GM18861 (cell line): ENCODE results near the gene GOLT1B.
A peak's percentile ranks its signal among the peaks of the same experiment; 100 is the strongest.

Experiments used
- ATAC-seq: cut with Tn5 transposase; IDR thresholded peaks from one replicate; pipeline ENCODE4 v1.9.1; 2021; ENCODE audit not compliant: unreplicated experiment

Gene GOLT1B

DNA sequence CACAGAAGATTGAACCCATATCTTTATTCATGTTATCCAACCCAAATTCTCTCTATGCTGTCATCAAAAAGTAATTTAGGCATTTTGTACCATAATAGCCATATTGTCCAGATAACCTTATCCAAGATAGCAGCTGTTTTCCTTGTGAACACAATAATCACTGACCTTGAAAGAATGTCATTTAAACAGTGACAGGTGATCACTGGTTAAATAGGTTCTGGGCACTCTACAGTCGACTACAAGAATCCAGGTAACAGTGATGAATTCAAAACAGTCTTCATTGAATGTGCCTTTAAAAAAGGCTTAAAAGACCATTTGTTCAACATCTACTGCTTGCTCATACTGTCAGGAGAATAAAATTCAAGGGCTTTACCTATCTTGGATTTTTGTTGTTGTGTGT is 20.0 kb downstream of the GOLT1B start:
- ATAC-seq = no peak

DNA sequence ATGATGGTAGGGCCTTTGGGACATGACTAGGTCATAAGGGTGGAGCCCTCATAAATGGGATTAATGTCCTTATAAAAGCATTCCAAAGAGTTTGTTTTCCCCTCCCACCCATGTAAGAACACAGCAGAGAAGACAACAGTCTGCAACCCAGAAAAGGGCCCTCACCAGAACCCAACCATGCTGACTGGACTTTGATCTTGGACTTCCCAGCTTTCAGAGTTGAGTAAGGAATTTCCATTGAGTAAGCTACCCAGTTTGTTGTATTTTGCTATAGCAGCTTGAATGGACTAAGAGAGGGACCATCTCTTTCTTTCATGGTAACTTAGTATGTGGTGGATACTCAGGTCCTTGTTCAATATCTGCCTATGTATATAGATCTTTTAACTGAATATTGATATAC is 21.6 kb downstream of the GOLT1B start:
- no peak for ATAC-seq

DNA sequence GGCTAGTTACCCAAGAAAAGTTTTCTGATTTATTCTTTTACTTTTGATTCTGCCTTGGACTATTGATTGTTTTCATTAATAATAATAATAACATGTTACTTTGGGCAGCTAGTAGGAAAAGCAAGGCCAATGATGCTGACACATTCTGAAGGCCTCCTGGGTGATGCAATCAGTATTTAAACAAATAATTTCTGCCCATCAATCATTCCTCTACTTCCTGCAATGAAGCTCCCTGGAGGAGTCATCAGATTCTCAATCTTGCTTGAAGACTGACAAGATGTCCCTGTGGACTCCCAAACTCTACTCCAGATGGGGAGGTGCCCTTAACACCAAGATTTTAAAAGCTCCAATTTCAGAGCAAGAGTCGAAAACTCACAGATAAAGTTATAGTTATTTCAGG is 24.5 kb downstream of the GOLT1B start, which contains the start of gene SPX:
SPX (plus strand) TSS at position 244 of the 400 bp plus-strand sequence. CDS start 177 bp downstream, outside the sequence.
- no peak for ATAC-seq

DNA sequence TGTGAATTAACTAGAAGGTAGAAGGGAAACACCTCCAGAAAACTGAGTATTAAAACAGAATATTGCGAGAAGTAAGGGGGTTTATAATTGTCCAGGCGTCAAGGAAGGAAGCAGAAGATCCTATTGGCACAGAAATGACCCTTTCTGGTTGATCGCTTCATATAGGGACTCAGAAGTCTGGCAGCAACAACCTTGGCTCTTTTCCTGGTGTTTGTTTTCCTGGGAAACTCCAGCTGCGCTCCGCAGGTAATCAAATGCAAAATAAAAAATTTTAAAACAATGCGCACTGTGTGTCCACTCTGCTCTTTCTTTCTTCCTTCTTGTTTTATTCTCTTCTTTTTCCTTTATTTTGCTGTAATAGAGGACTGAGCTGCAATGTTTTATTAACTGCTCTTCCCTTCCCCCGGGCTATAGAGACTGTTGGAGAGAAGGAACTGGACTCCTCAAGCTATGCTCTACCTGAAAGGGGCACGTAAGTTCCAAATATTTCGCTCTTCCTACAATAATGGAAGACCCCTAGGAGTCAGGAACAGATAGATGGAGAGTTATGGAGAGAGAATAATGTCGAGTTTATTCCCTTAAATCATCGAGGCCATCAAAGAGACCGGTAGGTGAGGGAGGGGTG is 25.2 kb downstream of the GOLT1B start:
- no peak for ATAC-seq

DNA sequence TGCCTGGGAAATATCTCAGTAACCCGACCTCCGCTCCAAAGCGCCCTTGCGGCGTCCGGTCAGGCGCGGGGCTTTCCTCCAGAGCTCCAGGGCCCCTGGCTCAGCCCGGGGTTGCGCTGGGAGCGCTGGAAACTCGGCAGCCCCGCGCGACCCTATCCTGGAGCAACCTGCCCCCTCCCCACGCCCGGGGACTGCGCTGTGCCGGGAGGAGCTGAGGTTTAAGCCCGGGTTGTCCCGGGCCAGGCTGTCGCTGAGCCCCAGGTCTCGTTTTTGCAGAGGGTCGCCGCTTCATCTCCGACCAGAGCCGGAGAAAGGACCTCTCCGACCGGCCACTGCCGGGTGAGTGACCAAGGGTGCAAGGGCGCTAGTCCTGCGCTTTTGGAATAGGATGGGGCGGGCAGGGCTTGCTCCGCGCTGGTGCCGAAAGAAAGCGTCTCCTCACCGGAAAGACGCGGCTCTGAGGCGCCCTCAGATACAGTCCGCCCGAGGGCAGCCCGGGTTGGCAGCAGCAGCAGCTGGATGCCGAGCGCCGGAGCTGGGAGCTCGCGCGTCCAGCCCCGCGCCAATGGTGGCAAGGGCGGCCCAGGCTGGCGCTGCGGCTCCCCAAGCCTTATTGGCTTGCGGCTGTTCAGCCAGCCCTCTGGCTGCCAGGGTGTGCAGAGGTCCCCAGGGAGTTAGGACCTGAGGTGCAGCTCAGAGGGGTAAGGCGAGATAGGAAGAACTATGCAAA is 26.0 kb downstream of the GOLT1B start:
- peak; percentile 96 for ATAC-seq

DNA sequence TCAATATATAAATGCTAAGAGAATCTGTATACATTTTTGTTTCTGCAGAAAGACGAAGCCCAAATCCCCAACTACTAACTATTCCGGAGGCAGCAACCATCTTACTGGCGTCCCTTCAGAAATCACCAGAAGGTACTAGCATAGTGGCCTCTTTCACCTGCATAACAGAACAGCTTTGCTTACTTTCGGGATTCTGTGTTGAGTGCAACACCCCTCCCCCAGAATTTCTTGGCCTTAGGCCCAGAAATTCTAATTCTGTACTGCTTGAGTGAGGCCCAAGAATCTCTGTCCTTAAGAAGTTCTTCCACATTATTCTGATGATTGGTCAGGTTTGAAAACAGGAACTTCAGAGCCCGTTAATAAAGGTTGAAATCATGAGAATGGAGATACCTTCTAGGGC is 27.4 kb downstream of the GOLT1B start:
- ATAC-seq = no peak

DNA sequence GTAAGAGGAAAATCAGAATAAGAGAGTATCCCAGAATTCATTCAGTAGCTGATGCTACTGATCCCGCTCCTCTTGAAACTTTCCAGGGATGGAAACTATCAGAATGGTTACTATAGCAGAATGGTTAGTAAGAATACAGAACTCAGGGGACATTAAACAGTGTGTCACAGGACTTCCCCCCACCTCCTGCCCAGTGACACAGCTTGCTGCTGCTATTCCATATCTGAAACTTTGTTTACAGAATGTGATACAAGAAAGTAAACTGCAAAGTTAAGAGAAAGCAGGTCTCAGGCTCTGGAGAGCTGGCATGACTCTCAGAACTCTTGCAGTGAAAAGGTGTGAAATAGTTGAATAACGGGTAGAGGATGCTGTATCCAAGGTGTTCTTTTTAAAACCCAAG is 27.9 kb downstream of the GOLT1B start:
- ATAC-seq = no peak

DNA sequence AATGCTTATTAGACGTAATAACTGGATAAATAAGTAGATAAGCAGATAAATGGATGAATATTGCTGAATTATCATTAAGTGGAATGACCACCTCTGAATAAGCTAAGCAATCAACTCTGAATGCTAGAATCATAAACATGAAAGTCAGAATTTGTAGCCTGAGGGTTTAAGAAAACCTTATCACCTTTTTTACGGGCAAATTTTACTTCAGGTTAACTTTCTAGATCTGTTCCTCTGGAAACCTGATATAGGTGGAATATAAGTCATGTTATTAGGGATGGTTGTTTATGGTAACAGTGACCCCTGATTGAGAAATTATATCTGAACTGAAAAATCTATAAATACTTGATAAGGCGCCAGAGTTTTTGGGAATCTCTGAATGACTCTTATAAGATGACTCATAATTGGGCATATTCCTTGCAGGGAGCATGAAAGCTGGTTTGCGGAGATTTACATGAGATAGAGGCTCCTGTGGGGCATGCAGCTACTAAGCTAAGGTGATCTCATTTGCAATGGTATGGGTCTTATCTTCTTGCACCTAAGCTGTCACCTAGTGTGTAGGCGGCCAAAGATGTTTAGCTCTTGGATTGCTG is 36.6 kb downstream of the GOLT1B start:
- ATAC-seq = no peak

DNA sequence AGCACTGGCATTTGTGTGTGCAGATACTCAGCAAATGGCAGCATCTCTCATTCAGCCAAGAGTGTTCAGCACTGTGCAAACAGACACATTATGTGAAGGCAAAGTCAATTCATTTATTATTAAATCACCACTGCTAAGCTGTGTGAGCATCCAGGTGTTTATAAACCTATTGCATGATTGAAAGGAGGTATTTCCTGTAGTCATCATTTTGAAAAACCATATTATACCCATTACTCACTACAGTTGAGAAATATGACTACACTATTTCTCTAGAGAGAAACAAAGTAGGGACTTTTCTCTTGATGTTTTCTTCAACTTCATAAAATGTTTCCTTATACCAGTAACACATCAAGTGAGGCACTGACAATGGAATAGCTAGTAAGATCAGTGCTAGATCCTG is 38.2 kb downstream of the GOLT1B start:
- ATAC-seq = no peak

DNA sequence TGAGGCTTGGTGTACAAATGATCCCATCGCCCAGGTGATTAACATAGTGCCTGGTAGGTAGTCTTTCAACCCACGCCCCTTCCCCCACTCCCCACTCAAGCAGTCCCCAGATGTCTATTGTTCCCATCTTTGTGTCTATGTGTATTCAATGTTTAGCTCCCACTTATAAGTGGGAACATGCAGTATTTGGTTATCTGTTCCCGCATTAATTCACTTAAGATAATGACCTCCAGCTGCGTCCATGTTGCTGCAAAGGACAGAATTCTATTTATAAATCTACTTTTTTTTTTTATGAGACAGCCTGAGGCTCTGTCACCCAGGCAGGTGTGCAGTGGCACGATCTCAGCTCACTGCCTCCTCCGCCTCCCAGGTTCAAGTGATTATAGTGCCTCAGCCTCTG is 40.2 kb downstream of the GOLT1B start:
- no peak for ATAC-seq

DNA sequence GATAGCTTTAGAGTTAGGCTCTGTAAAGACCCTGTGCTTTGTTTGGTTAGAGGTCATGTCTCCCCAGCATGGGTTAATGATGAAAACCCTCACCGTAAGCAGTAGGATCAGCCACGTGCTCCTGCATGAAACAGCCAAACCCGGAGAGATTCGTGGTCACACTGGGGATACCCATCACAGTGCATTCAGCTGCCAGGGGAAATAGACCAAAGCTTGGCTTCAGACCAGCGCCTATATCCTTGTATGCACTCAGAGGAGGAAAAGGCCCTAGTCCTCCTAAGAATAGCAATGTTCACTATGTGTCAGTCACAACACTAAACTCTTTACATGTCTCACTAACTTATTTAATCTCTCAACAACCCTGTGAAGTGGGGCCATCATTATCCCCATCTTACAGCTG is 40.8 kb downstream of the GOLT1B start:
- ATAC-seq = no peak

DNA sequence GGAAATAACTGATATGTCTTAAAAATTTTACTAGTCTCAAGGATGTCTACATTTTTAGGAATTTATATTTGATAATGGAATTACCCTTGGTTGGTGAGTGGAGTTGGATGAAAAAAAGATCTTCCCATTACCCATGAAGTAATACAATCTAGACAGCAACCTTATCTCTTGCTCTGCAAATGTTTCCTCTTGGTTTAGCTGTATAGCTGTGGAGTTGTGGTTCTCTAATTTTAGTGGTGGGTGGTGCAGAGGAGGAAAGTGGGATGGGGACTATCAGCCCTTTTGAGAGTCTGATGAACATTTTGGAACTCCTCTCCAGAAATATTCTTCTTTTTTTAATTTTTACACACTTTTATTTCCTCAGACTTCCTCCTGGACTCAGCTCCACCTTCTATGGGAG is 41.6 kb downstream of the GOLT1B start:
- ATAC-seq = no peak

DNA sequence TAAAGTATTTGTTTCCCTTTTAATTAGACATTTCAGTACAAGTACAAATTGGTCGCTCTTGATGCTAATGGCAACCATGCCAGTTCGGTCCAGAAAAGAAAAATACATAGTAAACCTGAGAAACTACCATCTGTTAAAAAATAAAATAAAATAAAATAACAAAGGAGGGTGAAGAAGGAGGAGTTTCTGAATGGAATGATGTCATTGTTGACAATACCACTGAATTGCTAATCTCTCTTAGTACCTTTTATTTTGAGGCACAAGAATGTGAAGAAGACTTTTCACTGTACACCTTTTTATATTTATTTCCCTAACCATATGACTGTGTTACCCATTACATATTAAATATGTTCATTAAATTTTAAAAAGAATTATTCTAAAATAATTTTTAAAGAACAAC is 44.0 kb downstream of the GOLT1B start:
- ATAC-seq = no peak

DNA sequence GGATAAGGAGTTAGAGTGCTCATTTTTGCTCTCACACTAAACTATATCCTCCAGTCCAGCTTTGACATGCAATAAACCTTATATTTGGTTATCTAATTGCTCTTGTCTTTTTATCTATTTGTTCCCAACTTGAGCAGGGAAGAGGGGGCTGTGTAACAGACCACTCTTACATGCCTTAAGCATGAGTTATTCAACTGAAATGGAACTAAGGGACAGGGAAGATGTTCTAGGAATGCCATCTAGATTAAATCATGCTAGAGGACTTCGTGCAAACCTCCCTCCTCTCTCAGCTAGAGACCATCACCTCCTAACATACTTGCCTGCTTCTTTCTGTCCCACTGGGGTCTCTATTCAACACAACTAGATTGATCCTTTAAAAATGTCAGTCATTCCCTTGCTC is 45.1 kb downstream of the GOLT1B start:
- ATAC-seq = no peak

DNA sequence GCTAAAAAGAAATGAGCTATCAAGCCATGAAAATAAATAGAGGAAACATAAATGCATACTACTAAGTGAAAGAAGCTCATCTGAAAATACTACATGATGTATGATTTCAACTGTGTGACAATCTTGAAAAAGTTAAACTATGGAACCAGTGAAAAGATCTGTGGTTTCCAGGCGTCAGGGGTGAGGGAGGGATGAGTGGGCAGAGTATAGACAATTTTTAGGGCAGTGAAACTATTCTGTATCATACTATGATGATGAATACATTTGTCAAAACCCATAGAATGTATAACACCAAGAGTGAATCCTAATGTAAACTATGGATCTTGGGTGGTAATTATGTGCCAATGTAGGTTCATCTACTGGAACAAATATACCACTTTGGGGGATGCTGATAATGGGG is 45.8 kb downstream of the GOLT1B start:
- no peak for ATAC-seq

DNA sequence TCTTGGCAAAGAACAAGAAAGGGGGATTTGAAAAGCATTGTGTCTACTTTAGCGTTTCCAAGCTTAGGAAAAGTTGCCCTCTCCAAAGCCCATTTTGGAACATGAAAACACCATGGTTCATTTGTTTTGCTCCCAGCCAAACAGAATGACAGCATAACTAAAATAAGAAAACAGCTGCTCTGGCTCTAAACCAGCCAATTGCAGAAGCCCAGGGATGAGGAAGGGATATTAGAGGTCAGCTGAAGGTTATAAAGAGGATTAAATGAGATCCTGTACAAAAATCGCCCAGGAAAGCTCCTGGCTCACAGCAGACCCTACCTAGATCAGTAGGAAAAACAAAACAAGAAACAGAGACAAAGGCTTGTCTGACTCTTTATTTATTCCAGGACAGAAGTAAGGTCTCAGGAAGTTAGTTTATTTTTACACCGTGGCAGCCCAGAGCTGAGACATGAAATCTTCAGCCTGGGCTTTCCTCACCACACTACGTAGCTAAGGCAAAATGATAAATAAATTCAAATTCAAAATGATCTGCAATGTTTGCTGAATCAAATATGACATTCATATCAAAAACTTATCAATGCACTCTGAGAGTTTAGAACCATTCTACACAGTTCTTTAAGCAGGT is 50.4 kb downstream of the GOLT1B start:
- no peak for ATAC-seq

DNA sequence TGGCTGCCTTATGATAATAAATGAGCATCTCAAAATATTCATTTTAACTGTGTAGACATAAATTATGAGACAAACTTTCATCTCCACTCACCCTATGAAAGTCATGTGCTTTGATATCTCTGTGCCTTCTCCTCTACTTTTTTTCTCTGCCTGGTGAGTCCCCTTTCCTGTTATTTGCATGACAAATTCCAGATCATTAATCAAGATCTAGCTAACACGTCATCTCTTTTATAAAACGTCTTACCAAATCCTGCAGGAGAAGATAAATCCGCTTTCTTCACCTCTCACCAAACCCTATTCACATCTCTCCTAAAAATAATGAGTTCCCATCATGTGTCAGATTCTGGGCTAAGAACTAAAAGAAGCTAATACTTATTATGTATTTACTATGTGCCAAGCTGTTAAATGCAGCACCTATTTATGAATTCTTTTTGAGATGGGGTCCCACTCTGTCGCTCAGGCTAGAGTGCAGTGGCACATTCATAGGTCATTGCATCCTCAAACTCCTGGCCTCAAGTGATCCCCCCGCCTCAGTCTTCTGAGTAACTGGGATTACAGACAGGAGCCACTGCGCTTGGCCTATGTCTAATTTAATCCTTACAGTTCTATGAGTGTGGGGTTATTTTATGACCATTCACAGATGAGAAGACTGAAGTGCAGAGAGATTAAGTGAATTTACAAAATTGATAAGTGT is 51.2 kb downstream of the GOLT1B start:
- no peak for ATAC-seq

DNA sequence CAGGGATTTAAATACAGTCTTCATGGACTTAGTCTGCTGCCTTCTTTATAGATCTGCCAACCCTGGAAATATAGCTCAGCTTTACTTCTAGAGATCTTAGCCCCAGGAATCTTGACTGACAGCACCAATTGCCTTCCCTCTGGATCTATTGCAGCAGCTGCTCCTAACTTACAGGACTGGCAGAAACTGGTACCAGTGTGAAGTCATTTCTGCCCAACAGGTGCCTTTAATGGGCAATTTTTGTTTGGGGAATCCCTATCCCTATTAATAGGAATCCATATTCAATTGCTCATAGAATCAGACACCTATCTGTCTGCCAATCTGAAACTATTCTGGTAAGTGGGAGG is 51.7 kb downstream of the GOLT1B start:
- ATAC-seq = no peak

DNA sequence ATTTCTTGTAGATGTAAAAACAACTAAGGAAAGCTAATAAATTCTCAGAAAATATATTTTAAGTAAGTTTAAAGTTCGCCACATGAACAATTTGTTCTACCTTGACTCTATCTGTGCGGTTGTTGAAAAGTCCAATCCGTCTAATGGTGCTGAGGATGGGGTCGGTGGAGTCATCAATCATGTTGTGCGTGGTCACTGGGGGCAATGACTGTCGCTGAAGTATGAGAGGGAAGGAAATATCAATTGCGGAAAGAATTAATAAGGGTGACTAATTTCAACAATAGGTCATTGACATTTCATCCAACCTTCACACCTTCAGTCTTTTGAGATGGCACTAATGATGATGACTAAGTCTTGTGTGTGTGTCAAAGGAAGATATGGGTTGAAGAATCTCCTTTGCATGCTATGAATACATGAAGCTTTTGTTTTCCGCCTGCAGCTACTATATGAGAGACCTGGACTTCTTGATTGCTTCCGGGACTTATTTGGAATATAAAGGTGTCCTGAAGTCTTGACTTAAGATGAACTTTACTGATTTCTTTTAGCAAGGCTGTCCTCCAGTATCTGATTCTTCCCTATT is 56.6 kb downstream of the GOLT1B start:
- no peak for ATAC-seq

DNA sequence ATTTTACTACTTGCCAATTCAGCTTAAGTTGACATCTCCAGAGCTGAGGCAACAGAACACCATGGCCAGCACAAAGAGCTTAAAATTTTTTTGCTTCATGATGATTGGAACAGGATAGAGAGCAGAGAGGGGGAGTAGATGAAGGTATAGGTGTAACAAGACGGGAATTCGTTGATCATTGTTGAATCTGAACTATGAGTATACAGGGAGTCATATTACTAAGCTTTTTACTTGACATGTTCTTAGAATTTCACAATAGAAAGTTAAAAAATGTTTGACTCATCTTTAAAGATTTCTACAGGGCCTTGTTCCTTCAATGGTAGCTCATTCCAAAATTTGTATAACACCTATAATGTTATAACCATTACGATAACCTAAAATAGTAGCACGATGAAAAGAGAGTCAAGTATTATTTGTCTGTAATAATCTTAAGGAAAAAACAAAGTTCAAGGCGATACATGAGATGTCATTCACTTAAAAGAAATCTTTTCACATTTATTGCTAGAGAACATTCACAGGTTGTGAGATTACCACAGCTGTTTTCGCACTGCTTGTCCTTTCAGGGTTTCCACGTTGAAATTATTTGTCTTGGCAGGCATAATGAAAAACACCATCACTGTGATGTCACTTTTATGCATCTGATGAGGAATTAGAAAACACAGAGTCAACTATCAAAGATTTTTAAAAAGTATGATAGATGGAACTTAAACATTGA is 58.4 kb downstream of the GOLT1B start:
- no peak for ATAC-seq

DNA sequence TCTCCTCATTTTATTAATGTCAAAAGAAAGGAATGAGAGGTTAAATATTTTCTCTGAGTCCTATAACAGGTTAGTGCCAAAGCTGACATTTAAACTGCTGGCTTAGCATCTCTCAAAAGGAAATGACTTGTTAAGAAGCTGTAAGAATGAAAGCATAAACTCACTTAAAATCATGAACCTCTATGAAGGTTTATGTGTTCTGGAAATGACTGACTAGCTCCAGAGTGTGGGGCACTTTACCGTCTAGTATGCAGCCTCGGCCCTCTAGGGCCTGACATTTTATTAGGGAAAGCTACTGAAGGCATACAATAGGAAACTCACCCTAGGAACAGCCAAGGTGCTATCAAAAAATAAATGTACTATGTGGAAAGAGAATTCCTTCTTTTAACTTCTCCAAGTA is 59.6 kb downstream of the GOLT1B start:
- ATAC-seq = no peak
